HG03196 (cell line): ENCODE data around the gene MEP1B.

ENCODE experiments used
- ATAC-seq: cut with Tn5 transposase; IDR thresholded peaks from one replicate; pipeline ENCODE4 v1.9.1; 2021; ENCODE audit not compliant: unreplicated experiment

The MEP1B gene

DNA sequence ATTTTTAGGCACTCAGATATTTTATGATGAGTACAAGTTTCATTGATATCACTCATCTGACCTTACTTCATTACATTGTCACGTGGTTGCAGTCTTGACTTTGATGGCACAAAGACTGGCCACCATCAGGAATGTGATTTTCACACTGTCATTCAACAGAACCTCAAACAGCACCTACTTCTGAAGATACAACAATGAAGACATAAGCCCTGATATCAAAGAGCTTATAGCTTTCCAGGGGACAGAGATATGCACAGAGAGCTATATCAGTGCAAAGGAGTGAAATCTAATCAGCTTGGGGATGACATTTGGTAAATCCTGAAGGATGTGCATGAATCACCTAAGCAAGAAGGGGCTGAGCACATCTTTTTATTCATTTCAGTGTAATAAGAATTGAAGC lies 72.3 kb downstream of the MEP1B start:
- ATAC-seq = no peak

- no peak for ATAC-seq
These were observed 74.6 kb downstream of the MEP1B start for GRCh38 chr18:32264401-32264800.

- no peak for ATAC-seq
These were observed 77.6 kb downstream of the MEP1B start for GRCh38 chr18:32267463-32267862.
